ENCODE data around the gene PLD3.

- TF ChIP-seq CTCF (conservative IDR thresholded peaks at IDR 0.05; ENCODE audit: low read length) (peak; percentile 84), EZH2phosphoT487 (IDR thresholded peaks at IDR 0.05; ENCODE audit: borderline replicate concordance) (no peak)
Observed at GRCh38 chr19:40305403-40305802, 43.1 kb upstream of the PLD3 start.

Data from Loucy (cell line).